ENCODE results near the gene RPL5.
"Not testable (repeated sequence)": the region's sequence is repeated elsewhere in the genome, so short reads cannot be mapped to it uniquely, and the experiment has no call there.

RPL5 gene

GRCh38 chr1:92831762-92832536 lies at the start of gene RPL5:
Gene RPL5, plus strand, starts transcription at chr1:92832040. Its CDS starts 75 bp downstream, at chr1:92832115.
- DNase-seq (ENCODE audit: low read depth): peak; percentile 95

- DNase-seq (ENCODE audit: low read depth): not testable (repeated sequence)
These were observed 48.3 kb upstream of the RPL5 start for GRCh38 chr1:92783550-92783949.

- peak; percentile 28 for DNase-seq (ENCODE audit: low read depth)
These were observed 47.7 kb upstream of the RPL5 start for GRCh38 chr1:92784021-92784638.

- peak; percentile 93 for DNase-seq (ENCODE audit: low read depth)
These were observed 47.0 kb upstream of the RPL5 start, which contains the start of gene EVI5 for GRCh38 chr1:92784639-92785500. Gene EVI5, minus strand, starts transcription at chr1:92785108. Its CDS starts 48,562 bp downstream, at chr1:92736546.

- no peak for DNase-seq (ENCODE audit: low read depth)
These were observed 45.5 kb upstream of the RPL5 start for GRCh38 chr1:92786111-92786901.

- DNase-seq (ENCODE audit: low read depth): no peak
These were observed 41.8 kb upstream of the RPL5 start for GRCh38 chr1:92790081-92790480.

GRCh38 chr1:92790867-92791266 lies 41.0 kb upstream of the RPL5 start:
- no peak for DNase-seq (ENCODE audit: low read depth)

- no peak for DNase-seq (ENCODE audit: low read depth)
These were observed 40.3 kb upstream of the RPL5 start for GRCh38 chr1:92791487-92792066.

GRCh38 chr1:92792340-92792782 lies 39.5 kb upstream of the RPL5 start:
- no peak for DNase-seq (ENCODE audit: low read depth)

GRCh38 chr1:92795166-92795565 lies 36.7 kb upstream of the RPL5 start:
- DNase-seq (ENCODE audit: low read depth): peak; percentile 55

- DNase-seq (ENCODE audit: low read depth): no peak
These were observed 34.5 kb upstream of the RPL5 start for GRCh38 chr1:92797297-92797696.

- no peak for DNase-seq (ENCODE audit: low read depth)
These were observed 33.9 kb upstream of the RPL5 start for GRCh38 chr1:92797961-92798360.

GRCh38 chr1:92803140-92803887 lies 28.5 kb upstream of the RPL5 start:
- DNase-seq (ENCODE audit: low read depth): no peak

- peak; percentile 62 for DNase-seq (ENCODE audit: low read depth)
These were observed 27.1 kb upstream of the RPL5 start for GRCh38 chr1:92804721-92805201.

- no peak for DNase-seq (ENCODE audit: low read depth)
These were observed 26.6 kb upstream of the RPL5 start for GRCh38 chr1:92805216-92805615.

- DNase-seq (ENCODE audit: low read depth): no peak
These were observed 23.5 kb upstream of the RPL5 start for GRCh38 chr1:92808381-92808780.

- no peak for DNase-seq (ENCODE audit: low read depth)
These were observed 15.1 kb upstream of the RPL5 start for GRCh38 chr1:92816732-92817131.

- no peak for DNase-seq (ENCODE audit: low read depth)
These were observed 14.6 kb upstream of the RPL5 start for GRCh38 chr1:92817137-92817697.

GRCh38 chr1:92817986-92818764 lies 13.7 kb upstream of the RPL5 start:
- DNase-seq (ENCODE audit: low read depth): no peak
